ENCODE data around the gene BAG1. TPM values are rescaled to one million over a fixed set of nuclear protein-coding genes. Genes with fewer than 3 reads are reported as not detected.

BAG1 gene
- total RNA-seq, result 104 TPM

GRCh38 chr9:33264473-33265177 is at the start of gene BAG1, which contains the start of gene CHMP5:
BAG1 (minus strand) TSS chr9:33264708.
CHMP5 (plus strand) TSS chr9:33265049; CDS start chr9:33265079, 30 bp downstream.

GRCh38 chr9:33290247-33291030 is 25.9 kb upstream of the BAG1 start, which contains the start of gene NFX1:
NFX1 (plus strand) TSS chr9:33290516; CDS start chr9:33290573, 57 bp downstream.

GRCh38 chr9:33239921-33240320 is 24.6 kb downstream of the BAG1 start, which contains the start of gene SPINK4:
SPINK4 (plus strand) TSS chr9:33240167; CDS start chr9:33240209, 42 bp downstream.

Other genes with a start within 250 kb of the BAG1 start
- gene DNAJA1, start 239.4 kb downstream of the BAG1 start, total RNA-seq, result 152 TPM
- gene SMU1, start 188.0 kb downstream of the BAG1 start, total RNA-seq, result 34.3 TPM
- 29.8 TPM for gene B4GALT1, start 97.4 kb downstream of the BAG1 start, total RNA-seq
- not detected for gene SPINK4, start 24.5 kb downstream of the BAG1 start, total RNA-seq
- gene CHMP5, start 341 bp upstream of the BAG1 start, total RNA-seq, result 75.2 TPM
- 41.0 TPM for gene NFX1, start 25.8 kb upstream of the BAG1 start, total RNA-seq
- gene AQP7, start 137.9 kb upstream of the BAG1 start, total RNA-seq, result not detected
- gene AQP3, start 182.9 kb upstream of the BAG1 start, total RNA-seq, result 43.3 TPM
- gene NOL6, start 209.2 kb upstream of the BAG1 start, total RNA-seq, result 22.9 TPM